IPS-20b (cell line): ENCODE data around the gene C1orf210.

ENCODE experiments used
- H3K27ac ChIP-seq: one replicate; pipeline ENCODE4 v1.5.1; 2013; ENCODE audit warnings: low read length
- H3K27me3 ChIP-seq: 2 replicates; pipeline ENCODE4 v1.6.1; 2013; ENCODE audit warnings: mild to moderate bottlenecking, low read length, inconsistent platforms; ENCODE audit not compliant: insufficient read depth
- H3K36me3 ChIP-seq: 2 replicates; pipeline ENCODE4 v1.6.1; 2013; ENCODE audit warnings: low read depth, mild to moderate bottlenecking, inconsistent platforms, low read length, moderate library complexity; ENCODE audit not compliant: insufficient read depth
- H3K4me1 ChIP-seq: 2 replicates; pipeline ENCODE4 v1.6.1; 2013; ENCODE audit warnings: mild to moderate bottlenecking, control low read depth, inconsistent platforms, low read length, moderate library complexity; ENCODE audit not compliant: insufficient read depth
- H3K4me3 ChIP-seq: 2 replicates; pipeline ENCODE4 v1.5.1; 2013; ENCODE audit warnings: mild to moderate bottlenecking, low read length, inconsistent platforms
- H3K9ac ChIP-seq: 2 replicates; pipeline ENCODE4 v1.6.1; 2013; ENCODE audit warnings: low read depth, mild to moderate bottlenecking, inconsistent platforms, low read length, moderate library complexity
- H3K9me3 ChIP-seq: 2 replicates; pipeline ENCODE4 v1.6.1; 2013; ENCODE audit warnings: mild to moderate bottlenecking, low read depth, low read length, inconsistent platforms; ENCODE audit not compliant: insufficient read depth

C1orf210 gene

DNA sequence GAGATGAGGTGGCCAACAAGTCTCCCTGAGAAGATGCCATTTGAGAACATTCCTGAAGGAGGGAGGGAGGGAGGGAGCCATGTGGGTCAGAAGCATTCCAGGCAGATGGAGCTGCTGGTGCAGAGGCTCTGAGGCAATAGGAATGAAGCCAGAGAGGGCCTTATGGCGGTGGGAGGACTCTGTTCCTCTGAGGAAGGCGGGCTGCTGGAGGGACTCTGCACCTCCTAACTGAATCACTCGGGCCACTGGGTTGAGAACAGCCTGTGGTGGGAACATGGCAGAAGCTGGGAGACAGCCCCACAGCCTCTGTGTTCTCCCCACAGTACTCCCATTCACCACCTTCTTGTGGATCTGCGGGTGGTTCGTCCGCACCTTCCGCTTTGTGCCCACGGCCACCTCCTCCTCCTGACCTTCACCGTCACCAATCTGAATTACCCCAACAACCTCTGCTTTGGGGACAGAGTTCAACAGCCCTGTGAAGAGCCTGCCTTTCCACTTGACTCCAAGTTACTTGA, 18.0 kb downstream of the C1orf210 start:
- no peak overlapping the region for H3K9ac ChIP-seq

DNA sequence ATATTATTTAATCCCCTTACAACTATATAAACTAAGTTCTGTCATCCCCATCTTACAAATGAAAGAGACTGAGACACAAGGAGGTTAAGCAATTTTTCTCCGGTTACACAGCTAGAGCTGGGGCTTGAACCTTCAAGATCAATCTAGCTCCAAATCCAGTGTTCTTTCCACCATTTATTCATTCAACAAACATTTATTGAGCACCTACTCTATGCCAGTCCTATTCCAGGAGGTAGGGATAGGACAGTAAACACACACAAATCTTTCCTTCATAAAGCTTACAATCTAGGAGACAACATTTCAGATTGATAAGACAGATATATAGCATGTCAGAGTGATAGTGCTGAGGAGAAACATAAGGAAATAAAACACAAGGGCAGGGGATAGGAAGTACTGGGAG, 18.5 kb downstream of the C1orf210 start:
- no peak overlapping the region for H3K4me3 ChIP-seq
- no peaks in the 10 kb centered on the region for H3K27me3 ChIP-seq
- H3K9ac ChIP-seq, result no peak overlapping the region
- no peak overlapping the region for H3K27ac ChIP-seq
- H3K9me3 ChIP-seq, result peaks cover 19% of the 10 kb centered on the region
- no peaks in the 10 kb centered on the region for H3K36me3 ChIP-seq
- peaks cover 13% of the 10 kb centered on the region; the same call in 1 of the 2 replicates for H3K4me1 ChIP-seq

More for the DNA sequence above, 18.0 kb downstream of the C1orf210 start:
- Histone ChIP-seq H3K27me3 (no peaks in the 10 kb centered on the region), H3K4me1 (peaks cover 13% of the 10 kb centered on the region; the same call in 1 of the 2 replicates), H3K4me3 (no peak overlapping the region), H3K27ac (no peak overlapping the region), H3K36me3 (no peaks in the 10 kb centered on the region), H3K9me3 (peaks cover 14% of the 10 kb centered on the region)

DNA sequence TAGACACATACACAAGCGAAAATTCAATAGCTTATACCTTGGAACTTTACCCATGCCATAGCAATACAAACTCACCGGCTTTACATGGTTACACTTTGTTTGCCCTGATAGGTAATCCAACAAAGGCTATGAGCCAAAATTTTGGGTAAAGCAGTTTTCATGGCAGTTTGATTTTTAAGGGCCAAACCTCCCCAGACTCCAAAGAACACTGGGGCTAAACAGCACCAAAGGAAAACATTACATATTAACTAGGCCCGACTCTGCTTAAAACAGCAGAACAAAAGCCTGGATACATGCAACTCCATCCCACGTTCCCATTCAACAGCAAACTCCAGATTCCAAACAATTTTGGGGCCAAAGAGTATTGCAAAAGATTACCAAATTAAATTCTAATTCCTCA, 19.9 kb downstream of the C1orf210 start:
- H3K4me3 ChIP-seq, result no peak overlapping the region
- H3K9me3 ChIP-seq, result peaks cover 29% of the 10 kb centered on the region
- no peak overlapping the region for H3K27ac ChIP-seq
- no peak overlapping the region for H3K9ac ChIP-seq
- H3K4me1 ChIP-seq, result peaks cover 6% of the 10 kb centered on the region; the same call in 1 of the 2 replicates
- H3K36me3 ChIP-seq, result no peaks in the 10 kb centered on the region
- H3K27me3 ChIP-seq, result no peaks in the 10 kb centered on the region

DNA sequence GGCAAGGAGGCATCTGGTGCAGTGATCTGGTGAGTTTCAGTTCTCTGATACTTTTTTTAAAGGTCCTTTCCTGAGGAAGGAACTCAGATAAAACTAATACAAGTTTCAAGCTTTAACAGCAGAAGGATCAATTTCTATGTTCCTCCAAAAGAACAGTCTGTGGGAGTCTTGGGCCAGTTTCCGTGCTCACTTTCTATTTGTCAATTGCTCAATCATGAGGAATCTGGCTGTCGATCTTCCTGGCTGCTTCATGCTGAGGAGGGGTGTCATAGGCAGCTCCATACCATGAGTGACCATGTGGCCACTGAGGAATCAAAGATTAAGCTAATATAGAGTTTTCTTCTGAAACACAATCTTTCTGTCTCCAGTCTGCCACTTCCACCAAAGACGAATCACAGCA, 27.0 kb downstream of the C1orf210 start:
- H3K27ac ChIP-seq, result no peak overlapping the region
- H3K4me1 ChIP-seq, result no peaks in the 10 kb centered on the region

DNA sequence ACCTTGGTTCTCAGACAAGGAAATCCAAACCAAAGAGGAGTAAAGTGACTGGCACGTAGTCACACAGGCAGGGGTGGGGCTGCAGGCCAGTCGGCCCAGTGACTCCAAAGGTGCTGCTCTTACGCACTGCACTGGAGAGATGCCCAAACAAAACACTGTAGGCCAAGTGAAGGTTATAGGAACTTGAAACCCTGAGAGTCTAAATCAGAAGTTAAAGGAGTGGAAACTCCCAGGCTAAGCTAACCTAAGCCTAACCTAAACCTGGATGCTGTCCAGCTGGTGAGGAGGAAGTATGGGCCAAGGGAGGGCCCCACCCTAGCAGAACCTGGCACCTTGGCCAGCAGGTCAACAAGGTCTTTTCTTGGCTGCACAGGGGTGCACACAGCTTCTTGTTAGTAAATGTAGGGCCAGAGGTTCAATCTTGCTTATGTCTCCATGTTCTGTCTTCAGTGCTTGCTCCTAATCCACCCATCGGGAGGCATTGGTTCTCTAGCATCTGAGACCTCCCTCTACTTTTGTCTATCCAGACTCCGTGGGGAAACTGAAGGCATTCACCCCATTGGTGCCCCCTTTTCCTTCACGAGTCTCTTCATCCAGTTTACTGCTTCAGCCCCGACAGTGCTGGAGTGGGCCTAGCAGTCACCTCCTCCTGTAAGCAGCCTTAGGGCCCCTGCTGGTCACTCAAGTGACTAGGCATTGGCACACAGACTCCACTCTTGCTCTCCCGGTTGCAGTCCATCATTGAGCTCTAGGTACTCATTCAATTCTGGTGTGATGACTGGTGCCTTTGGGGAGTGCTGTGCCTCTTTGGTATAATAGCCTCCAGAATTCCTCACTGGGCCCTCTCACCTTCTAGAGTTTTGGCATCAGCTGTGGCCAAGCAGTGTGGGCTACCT, 28.5 kb downstream of the C1orf210 start:
- no peaks in the 10 kb centered on the region for H3K4me1 ChIP-seq

More for the DNA sequence above, 27.0 kb downstream of the C1orf210 start:
- Histone ChIP-seq H3K4me3 (no peak overlapping the region), H3K36me3 (no peaks in the 10 kb centered on the region), H3K9me3 (peaks cover 48% of the 10 kb centered on the region), H3K27me3 (no peaks in the 10 kb centered on the region), H3K9ac (no peak overlapping the region)

DNA sequence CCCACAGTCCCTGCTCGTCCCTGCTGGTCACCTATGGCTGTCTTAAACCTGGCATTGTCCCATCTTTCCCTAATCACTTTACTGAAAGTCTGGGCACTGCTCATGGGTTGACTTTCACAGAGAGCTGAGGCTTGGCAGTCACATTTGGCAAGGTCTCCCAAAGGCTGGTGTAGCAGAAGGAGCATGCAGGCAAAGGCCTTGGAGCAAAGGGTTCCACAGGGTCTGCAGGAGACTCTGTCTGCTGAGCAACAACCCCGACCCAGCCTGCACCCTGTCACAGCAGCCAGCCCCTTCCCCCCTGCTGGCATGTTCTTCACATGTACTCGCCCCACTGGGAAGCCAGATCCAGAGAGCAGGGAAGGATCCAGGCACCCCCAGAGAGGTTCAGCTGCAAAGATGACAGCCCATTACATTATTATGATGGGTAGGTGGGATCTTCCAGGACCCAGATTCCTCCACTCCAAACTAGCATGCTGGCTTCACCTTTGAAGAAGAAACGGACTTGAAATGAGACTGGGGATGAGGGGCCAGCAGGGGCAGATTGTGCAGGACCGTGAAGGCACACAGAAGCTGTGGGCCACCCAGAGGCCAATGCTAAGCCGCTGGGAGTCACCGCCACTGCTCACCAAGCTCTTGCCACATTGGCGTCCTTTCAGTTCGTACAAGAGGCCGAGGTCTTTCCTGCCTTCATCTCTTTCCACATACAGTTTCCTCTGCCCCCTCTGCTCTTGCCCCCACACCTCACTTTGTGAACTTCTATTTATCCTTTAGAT, 29.8 kb downstream of the C1orf210 start:
- Histone ChIP-seq H3K9me3 (peaks cover 29% of the 10 kb centered on the region; the same call in 1 of the 2 replicates), H3K36me3 (no peaks in the 10 kb centered on the region), H3K9ac (no peak overlapping the region), H3K4me1 (no peaks in the 10 kb centered on the region), H3K4me3 (no peak overlapping the region), H3K27ac (no peak overlapping the region), H3K27me3 (no peaks in the 10 kb centered on the region)

More for the DNA sequence above, 28.5 kb downstream of the C1orf210 start:
- Histone ChIP-seq H3K9ac (no peak overlapping the region), H3K27me3 (no peaks in the 10 kb centered on the region), H3K27ac (no peak overlapping the region), H3K4me3 (no peak overlapping the region), H3K9me3 (peaks cover 36% of the 10 kb centered on the region), H3K36me3 (no peaks in the 10 kb centered on the region)

DNA sequence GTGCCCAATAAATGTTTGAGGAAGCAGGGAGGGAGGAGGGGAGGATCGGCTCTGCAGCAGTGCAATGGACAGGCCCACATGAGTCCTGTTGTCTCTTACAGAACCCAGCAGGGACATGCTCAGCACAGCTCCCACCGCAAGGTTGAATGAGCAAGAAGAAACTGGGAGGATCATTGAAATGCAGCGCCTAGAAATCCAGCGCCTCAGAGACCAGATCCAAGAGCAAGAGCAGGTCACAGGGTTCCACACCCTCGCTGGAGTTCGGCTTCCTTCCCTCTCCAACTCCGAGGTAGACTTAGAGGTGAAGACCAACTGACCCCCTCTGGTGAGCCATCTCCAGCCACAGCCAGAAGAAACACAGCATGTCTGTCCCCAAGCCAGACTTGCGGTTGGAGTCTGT, 31.5 kb downstream of the C1orf210 start:
- Histone ChIP-seq H3K36me3 (no peaks in the 10 kb centered on the region), H3K9me3 (peaks cover 29% of the 10 kb centered on the region; the same call in 1 of the 2 replicates), H3K27ac (no peak overlapping the region), H3K4me3 (no peak overlapping the region), H3K4me1 (no peaks in the 10 kb centered on the region), H3K9ac (no peak overlapping the region), H3K27me3 (no peaks in the 10 kb centered on the region)

DNA sequence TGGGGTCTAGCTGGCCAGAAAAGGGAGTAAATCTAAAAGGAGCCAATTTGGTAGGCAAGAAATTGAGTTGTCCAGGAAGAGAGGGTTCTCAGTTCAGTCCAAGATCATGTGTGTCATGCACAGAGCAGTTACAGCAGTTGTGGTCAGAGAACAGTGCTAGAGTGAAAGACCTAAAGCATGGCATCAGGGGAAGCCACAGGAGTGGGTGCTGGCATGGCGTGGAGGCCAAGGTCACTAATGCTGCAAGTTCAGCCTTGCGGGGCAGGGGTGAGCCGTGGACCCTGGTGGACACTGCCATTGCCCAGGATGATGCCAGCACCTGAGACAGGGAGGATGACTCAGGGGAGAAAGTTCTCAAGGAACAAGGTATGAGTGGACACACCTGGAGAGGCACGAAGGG, 32.2 kb downstream of the C1orf210 start:
- H3K9ac ChIP-seq, result no peak overlapping the region
- no peaks in the 10 kb centered on the region for H3K27me3 ChIP-seq
- no peak overlapping the region for H3K4me3 ChIP-seq
- H3K27ac ChIP-seq, result no peak overlapping the region
- H3K36me3 ChIP-seq, result no peaks in the 10 kb centered on the region
- peaks cover 23% of the 10 kb centered on the region; the same call in 1 of the 2 replicates for H3K9me3 ChIP-seq
- no peaks in the 10 kb centered on the region for H3K4me1 ChIP-seq

DNA sequence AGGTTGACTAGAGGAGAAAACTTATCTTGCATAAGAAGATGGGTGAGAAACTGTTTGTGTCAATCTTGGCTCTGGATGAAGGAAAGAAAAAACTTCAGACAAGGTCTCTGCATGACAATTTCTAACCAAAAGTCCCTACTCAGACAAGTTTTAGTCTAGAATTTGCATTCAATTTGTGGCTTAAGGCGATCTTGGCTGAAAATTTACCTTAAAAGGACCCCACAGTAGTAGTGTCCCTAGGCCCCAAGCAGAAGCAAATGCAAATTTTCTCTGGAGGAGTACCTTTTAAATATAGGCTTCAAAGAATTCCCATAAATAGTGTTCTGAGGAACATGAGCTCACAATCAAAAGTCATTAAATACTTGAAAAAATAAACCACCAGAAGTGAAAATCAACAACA, 33.2 kb downstream of the C1orf210 start:
- Histone ChIP-seq H3K27ac (no peak overlapping the region), H3K27me3 (no peaks in the 10 kb centered on the region), H3K9me3 (peaks cover 21% of the 10 kb centered on the region; the same call in 1 of the 2 replicates), H3K36me3 (no peaks in the 10 kb centered on the region), H3K9ac (no peak overlapping the region), H3K4me3 (no peak overlapping the region), H3K4me1 (no peaks in the 10 kb centered on the region)

DNA sequence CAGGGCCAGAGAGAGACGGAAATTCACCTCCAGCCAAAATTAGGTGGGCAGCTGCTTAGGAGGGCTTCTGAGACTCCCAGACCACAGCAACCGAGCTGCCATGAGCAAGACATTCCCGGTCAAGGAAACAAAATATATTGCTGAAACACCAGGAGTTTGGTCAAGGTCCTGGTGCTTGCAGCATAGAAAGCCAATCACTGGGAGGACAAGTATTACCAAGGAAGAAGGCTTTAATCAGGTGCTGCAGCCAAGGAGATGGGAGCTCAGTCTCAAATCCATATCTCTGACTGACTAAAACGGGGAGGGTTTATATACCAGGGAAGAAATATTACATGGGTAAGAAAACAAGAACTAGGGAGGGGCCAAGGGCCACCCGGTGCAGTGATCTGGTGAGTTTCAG, 34.4 kb downstream of the C1orf210 start:
- Histone ChIP-seq H3K27me3 (no peaks in the 10 kb centered on the region), H3K27ac (no peak overlapping the region), H3K4me1 (no peaks in the 10 kb centered on the region), H3K9ac (no peak overlapping the region), H3K36me3 (no peaks in the 10 kb centered on the region), H3K9me3 (peaks cover 29% of the 10 kb centered on the region), H3K4me3 (no peak overlapping the region)

DNA sequence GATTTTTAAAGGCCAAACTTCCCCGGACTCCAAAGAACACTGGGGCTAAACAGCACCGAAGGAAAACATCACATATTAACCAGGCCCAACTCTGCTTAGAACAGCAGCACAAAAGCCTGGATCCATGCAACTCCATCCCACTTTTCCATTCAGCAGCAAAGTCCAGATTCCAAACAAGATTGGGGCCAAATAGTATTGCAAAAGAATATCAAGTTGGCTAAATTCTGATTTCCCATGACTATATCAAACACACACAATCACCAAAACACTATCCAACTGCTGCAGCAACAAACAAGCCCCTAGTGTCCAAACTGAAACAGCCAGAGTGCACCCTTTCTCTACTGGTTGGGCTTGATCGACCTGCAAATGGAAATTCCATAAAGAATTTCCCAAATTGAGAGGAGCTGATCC, 35.0 kb downstream of the C1orf210 start:
- no peaks in the 10 kb centered on the region for H3K36me3 ChIP-seq
- H3K9me3 ChIP-seq, result peaks cover 35% of the 10 kb centered on the region
- H3K27ac ChIP-seq, result no peak overlapping the region
- H3K4me1 ChIP-seq, result no peaks in the 10 kb centered on the region
- H3K9ac ChIP-seq, result no peak overlapping the region
- no peaks in the 10 kb centered on the region for H3K27me3 ChIP-seq
- H3K4me3 ChIP-seq, result no peak overlapping the region
